ENCODE measurements around the gene SAXO1. TPM values are rescaled to one million over a fixed set of nuclear protein-coding genes. Genes with fewer than 3 reads are reported as not detected.

SAXO1 gene
- total RNA-seq, 1 experiment from 2014 or later, result not detected

DNA sequence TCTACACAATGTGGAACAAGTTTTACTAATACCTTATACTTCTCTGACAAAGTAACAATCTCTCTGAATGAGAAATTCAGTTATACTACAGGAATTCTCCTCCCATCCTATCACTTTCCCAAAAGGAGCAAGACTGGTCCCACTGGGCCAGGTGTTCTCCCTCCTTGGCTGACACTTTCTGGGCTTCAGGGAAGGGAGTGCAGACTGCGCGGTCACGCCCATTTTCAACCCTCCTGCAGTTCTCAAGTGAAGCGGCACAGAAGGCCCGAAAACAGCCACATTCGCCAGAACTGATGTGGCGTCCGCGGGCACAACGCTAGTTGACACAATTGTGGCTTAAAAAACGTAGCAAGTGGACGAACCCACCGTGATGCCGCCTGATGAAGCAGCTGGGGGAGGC is 603 bp downstream of the SAXO1 start:
- DNase-seq (ENCODE audit: low read depth, low spot score), result no peak
- no peak for TF ChIP-seq MAX (IDR thresholded peaks at IDR 0.05)
- TF ChIP-seq RAD21 (IDR thresholded peaks at IDR 0.05; ENCODE audit: low read depth), result no peak
- no peak for TF ChIP-seq EZH2 (IDR thresholded peaks at IDR 0.05)
- TF ChIP-seq, protein P1, sequence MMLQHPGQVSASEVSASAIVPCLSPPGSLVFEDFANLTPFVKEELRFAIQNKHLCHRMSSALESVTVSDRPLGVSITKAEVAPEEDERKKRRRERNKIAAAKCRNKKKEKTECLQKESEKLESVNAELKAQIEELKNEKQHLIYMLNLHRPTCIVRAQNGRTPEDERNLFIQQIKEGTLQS (IDR thresholded peaks at IDR 0.05), result no peak
- no peak for TF ChIP-seq SRF (IDR thresholded peaks at IDR 0.05; ENCODE audit: low read depth)
- TF ChIP-seq EGR1 (IDR thresholded peaks at IDR 0.05; ENCODE audit: low read depth), result no peak
- RAD21 ChIA-PET (ENCODE audit: low non-redundant PET in 1 of 2, low total read pairs in 2 of 2, uncharacterized antibody in 2 of 2, unreplicated experiment in 2 of 2), result no interaction called here
- Histone ChIP-seq H2AFZ (ENCODE audit: low read depth, low read length, poor library complexity, severe bottlenecking) (no peak overlapping the region), H3K9me2 (ENCODE audit: insufficient read depth) (no peaks in the 10 kb centered on the region), H3K9me3 (ENCODE audit: control insufficient read depth in 1 of 2, insufficient read depth in 1 of 2, low read depth in 1 of 2, low read length in 2 of 2) (no peaks in the 10 kb centered on the region), H3K27me3 (ENCODE audit: insufficient read depth, low read length) (no peaks in the 10 kb centered on the region), H3K79me2 (ENCODE audit: insufficient read depth, low read length) (no peaks in the 10 kb centered on the region), H3K27ac (ENCODE audit: low read depth, low read length) (no peak overlapping the region), H3K4me2 (ENCODE audit: low read length) (no peak overlapping the region), H3K9ac (ENCODE audit: low read length) (no peak overlapping the region), H3K4me3 (replicated peaks in 1 of 2; ENCODE audit: low read depth in 1 of 2, low read length in 2 of 2) (no peak overlapping the region), H3K36me3 (ENCODE audit: control insufficient read depth in 1 of 2, insufficient read depth in 2 of 2, low read length in 2 of 2) (no peaks in the 10 kb centered on the region), H4K20me1 (ENCODE audit: insufficient read depth) (no peaks in the 10 kb centered on the region), H3K4me1 (ENCODE audit: control insufficient read depth in 1 of 2, insufficient read depth in 2 of 2, low read length in 2 of 2) (no peaks in the 10 kb centered on the region)
- POLR2A ChIA-PET, result no interaction called here
- CTCF ChIA-PET, result no interaction called here
- no TSS peak for BruUV-seq (replicated peaks)
- ATAC-seq, result no peak
- intact Hi-C loops (cut with micrococcal nuclease), result no loop called here

- H4K20me1 ChIP-seq (ENCODE audit: insufficient read depth), result no peaks in the 10 kb centered on the region
- H3K9ac ChIP-seq (ENCODE audit: low read length), result no peak overlapping the region
- no peaks in the 10 kb centered on the region for H3K4me1 ChIP-seq (ENCODE audit: control insufficient read depth in 1 of 2, insufficient read depth in 2 of 2, low read length in 2 of 2)
- no peak overlapping the region for H3K27ac ChIP-seq (ENCODE audit: low read depth, low read length)
- no peak overlapping the region for H3K4me2 ChIP-seq (ENCODE audit: low read length)
- CTCF ChIA-PET, result no interaction called here
- RAD21 ChIA-PET (ENCODE audit: low non-redundant PET in 1 of 2, low total read pairs in 2 of 2, uncharacterized antibody in 2 of 2, unreplicated experiment in 2 of 2), result no interaction called here
- H3K9me2 ChIP-seq (ENCODE audit: insufficient read depth), result no peaks in the 10 kb centered on the region
- H2AFZ ChIP-seq (ENCODE audit: low read depth, low read length, poor library complexity, severe bottlenecking), result no peak overlapping the region
- H3K27me3 ChIP-seq (ENCODE audit: insufficient read depth, low read length), result no peaks in the 10 kb centered on the region
- H3K36me3 ChIP-seq (ENCODE audit: control insufficient read depth in 1 of 2, insufficient read depth in 2 of 2, low read length in 2 of 2), result no peaks in the 10 kb centered on the region
- H3K4me3 ChIP-seq (replicated peaks in 1 of 2; ENCODE audit: low read depth in 1 of 2, low read length in 2 of 2), result no peak overlapping the region
- no peak for TF ChIP-seq CEBPB (IDR thresholded peaks at IDR 0.05; ENCODE audit: low read depth)
- no peak for TF ChIP-seq ELF1 (IDR thresholded peaks at IDR 0.05; ENCODE audit: borderline replicate concordance, low read depth)
- no peak for TF ChIP-seq REST (IDR thresholded peaks at IDR 0.05; ENCODE audit: low read depth)
- no peak for TF ChIP-seq YY1 (IDR thresholded peaks at IDR 0.05; ENCODE audit: extremely low read depth, insufficient replicate concordance, low read depth, low read length)
- TF ChIP-seq FOSL1 (IDR thresholded peaks at IDR 0.05; ENCODE audit: low read depth), result no peak
- no peak for TF ChIP-seq CTCF (IDR thresholded peaks at IDR 0.05 in 2 of 3, conservative IDR thresholded peaks at IDR 0.05 in 1 of 3; ENCODE audit: borderline replicate concordance in 1 of 3, insufficient read depth in 1 of 3, low read depth in 2 of 3, low read length in 2 of 3)
- TF ChIP-seq, protein P1 (IDR thresholded peaks at IDR 0.05), result no peak
- no peak for TF ChIP-seq SP1 (IDR thresholded peaks at IDR 0.05; ENCODE audit: low read depth)
- TF ChIP-seq SRF (IDR thresholded peaks at IDR 0.05; ENCODE audit: low read depth), result no peak
- TF ChIP-seq SIN3A (IDR thresholded peaks at IDR 0.05; ENCODE audit: low read depth), result no peak
- TF ChIP-seq ZNF274 (IDR thresholded peaks at IDR 0.05; ENCODE audit: low read depth, low read length), result no peak
- no peak for DNase-seq (ENCODE audit: low read depth, low spot score)
- intact Hi-C loops (cut with micrococcal nuclease), result no loop called here
- BruUV-seq (replicated peaks), result no TSS peak
- no peaks in the 10 kb centered on the region for H3K9me3 ChIP-seq (ENCODE audit: control insufficient read depth in 1 of 2, insufficient read depth in 1 of 2, low read depth in 1 of 2, low read length in 2 of 2)
- no peaks in the 10 kb centered on the region for H3K79me2 ChIP-seq (ENCODE audit: insufficient read depth, low read length)
- no peak for ATAC-seq
- POLR2A ChIA-PET, result no interaction called here
Measured at GRCh38 chr9:19030899-19031298, 2.1 kb downstream of the SAXO1 start.

All from HCT116 (cell line).